Measurements from ENCODE around the gene SLC2A8.

SLC2A8 gene

GRCh38 chr9:127382541-127382940 lies 14.4 kb upstream of the SLC2A8 start:
- DNase-seq (ENCODE audit: low spot score): no peak

GRCh38 chr9:127384016-127384730 lies 12.8 kb upstream of the SLC2A8 start:
- DNase-seq (ENCODE audit: low spot score): no peak

- DNase-seq (ENCODE audit: low spot score): no peak
Observed at GRCh38 chr9:127384901-127385300, 12.1 kb upstream of the SLC2A8 start.

GRCh38 chr9:127386249-127386648 lies 10.7 kb upstream of the SLC2A8 start:
- DNase-seq (ENCODE audit: low spot score): no peak

GRCh38 chr9:127386981-127387380 lies 10.0 kb upstream of the SLC2A8 start:
- DNase-seq (ENCODE audit: low spot score): no peak

- no peak for DNase-seq (ENCODE audit: low spot score)
Observed at GRCh38 chr9:127388037-127388855, 8.7 kb upstream of the SLC2A8 start.

- DNase-seq (ENCODE audit: low spot score): no peak
Observed at GRCh38 chr9:127388856-127389238, 8.1 kb upstream of the SLC2A8 start.

- no peak for DNase-seq (ENCODE audit: low spot score)
Observed at GRCh38 chr9:127389381-127390247, 7.4 kb upstream of the SLC2A8 start.

GRCh38 chr9:127390248-127390545 lies 6.8 kb upstream of the SLC2A8 start:
- no peak for DNase-seq (ENCODE audit: low spot score)

GRCh38 chr9:127390563-127390962 lies 6.4 kb upstream of the SLC2A8 start:
- DNase-seq (ENCODE audit: low spot score): no peak

- DNase-seq (ENCODE audit: low spot score): no peak
Observed at GRCh38 chr9:127392166-127392565, 4.8 kb upstream of the SLC2A8 start.

GRCh38 chr9:127392976-127393375 lies 4.0 kb upstream of the SLC2A8 start:
- DNase-seq (ENCODE audit: low spot score): no peak

GRCh38 chr9:127393645-127394044 lies 3.3 kb upstream of the SLC2A8 start:
- DNase-seq (ENCODE audit: low spot score): no peak

GRCh38 chr9:127395497-127396252 lies 1.3 kb upstream of the SLC2A8 start:
- DNase-seq (ENCODE audit: low spot score): no peak

- DNase-seq (ENCODE audit: low spot score): no peak
Observed at GRCh38 chr9:127396253-127396807, 639 bp upstream of the SLC2A8 start.

- no peak for DNase-seq (ENCODE audit: low spot score)
Observed at GRCh38 chr9:127397646-127398274, 791 bp downstream of the SLC2A8 start.

- no peak for DNase-seq (ENCODE audit: low spot score)
Observed at GRCh38 chr9:127398275-127398647, 1.3 kb downstream of the SLC2A8 start.

- no peak for DNase-seq (ENCODE audit: low spot score)
Observed at GRCh38 chr9:127398715-127399400, 1.9 kb downstream of the SLC2A8 start.

- DNase-seq (ENCODE audit: low spot score): no peak
Observed at GRCh38 chr9:127399736-127400269, 2.8 kb downstream of the SLC2A8 start.

GRCh38 chr9:127402401-127403090 lies 5.6 kb downstream of the SLC2A8 start:
- peak; percentile 61 for DNase-seq (ENCODE audit: low spot score)
